NOMO-1 treated with dmso at 0.1 percent for 144 hours (cell line): ENCODE results near the gene DHCR24.

Experiments
- DNase-seq: peaks from one replicate; lab custom pipeline; 2025; ENCODE audit not compliant: unreplicated experiment; lab: John Stamatoyannopoulos, UW

The DHCR24 gene

DNA sequence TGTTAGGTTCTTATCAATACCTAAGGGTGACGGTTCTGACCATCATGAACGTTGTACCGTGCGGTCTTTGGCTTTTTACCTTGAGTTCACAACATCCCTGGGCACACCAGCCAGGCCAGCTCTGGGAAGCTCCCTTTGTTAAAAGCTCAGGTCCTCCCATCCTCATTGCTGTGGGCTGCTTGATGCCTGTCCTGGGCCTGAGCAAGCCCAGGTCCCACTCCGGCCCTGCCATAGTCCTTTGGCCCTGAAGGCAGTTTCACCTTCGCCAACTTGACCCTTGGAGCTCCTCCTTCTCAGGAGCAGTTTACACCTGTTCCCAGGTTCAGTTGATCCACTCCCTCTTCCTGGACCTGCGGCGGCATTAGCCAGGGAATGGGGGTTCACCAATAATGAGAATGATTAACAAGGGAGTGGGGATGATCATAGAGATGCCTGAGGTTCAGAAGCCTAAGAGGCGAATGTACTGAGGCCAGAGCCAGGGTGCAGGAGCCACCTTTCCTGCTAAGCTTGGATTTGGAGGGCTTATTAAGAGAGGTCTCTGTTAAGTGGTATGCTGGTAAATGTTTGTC lies 40.2 kb downstream of the DHCR24 start:
- no peak for DNase-seq

- no peak for DNase-seq
These were observed 40.7 kb downstream of the DHCR24 start for GRCh38 chr1:54846301-54846700.

DNA sequence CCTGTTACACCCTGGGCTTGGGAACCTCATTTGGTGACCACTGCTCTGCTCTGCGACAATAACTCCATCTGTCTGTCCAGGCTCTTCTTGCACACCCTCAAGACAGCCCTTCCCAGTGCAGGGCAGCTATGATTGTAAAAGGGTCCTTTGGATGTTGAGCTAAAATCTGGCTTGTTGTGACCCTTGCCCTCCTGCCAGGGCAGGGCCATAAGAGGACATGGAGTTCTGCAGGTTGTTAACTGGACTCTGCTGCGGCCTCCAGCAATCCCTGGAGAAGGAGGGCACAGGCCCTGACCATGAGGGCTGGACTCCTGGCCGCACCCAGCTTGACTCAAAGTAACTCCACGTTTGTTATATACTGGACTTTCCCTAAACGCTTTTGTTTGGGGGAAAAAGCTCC lies 41.2 kb downstream of the DHCR24 start:
- DNase-seq, result no peak

- DNase-seq, result no peak
These were observed 42.4 kb downstream of the DHCR24 start for GRCh38 chr1:54844564-54844963.

- DNase-seq, result no peak
These were observed 43.5 kb downstream of the DHCR24 start for GRCh38 chr1:54843449-54843848.

- no peak for DNase-seq
These were observed 44.0 kb downstream of the DHCR24 start for GRCh38 chr1:54842963-54843362.

- no peak for DNase-seq
These were observed 44.6 kb downstream of the DHCR24 start for GRCh38 chr1:54842206-54842915.

- no peak for DNase-seq
These were observed 47.2 kb downstream of the DHCR24 start for GRCh38 chr1:54839824-54840223.

DNA sequence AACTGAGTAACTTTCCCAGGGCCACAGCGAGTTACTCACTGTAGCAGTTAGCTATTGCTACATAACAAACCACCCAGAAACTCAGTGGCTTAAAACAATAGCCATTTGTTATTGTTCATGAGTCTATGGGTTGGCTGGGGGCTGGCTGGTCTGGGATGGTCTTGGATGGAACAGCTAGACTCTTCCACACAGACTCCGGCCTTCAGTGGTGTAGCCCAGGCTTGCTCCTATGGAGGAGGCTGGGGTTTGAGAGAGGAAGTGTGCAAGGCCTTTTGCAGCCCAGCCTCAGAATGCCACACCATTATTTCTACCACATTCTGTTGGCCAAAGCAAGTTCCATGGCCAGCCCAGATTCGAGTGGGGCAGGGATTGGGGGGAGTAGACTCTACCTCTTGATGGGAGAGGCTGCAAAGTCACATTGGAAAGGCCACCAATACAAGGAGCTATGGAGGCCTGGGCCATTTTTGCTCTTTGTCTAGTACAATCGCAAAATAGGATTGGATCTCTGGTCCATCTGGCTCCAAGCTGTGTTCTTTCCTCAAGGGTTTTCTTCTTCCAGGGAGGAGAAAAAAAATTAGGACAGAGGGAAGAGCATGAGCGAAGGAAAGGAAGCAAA lies 48.3 kb downstream of the DHCR24 start:
- no peak for DNase-seq

DNA sequence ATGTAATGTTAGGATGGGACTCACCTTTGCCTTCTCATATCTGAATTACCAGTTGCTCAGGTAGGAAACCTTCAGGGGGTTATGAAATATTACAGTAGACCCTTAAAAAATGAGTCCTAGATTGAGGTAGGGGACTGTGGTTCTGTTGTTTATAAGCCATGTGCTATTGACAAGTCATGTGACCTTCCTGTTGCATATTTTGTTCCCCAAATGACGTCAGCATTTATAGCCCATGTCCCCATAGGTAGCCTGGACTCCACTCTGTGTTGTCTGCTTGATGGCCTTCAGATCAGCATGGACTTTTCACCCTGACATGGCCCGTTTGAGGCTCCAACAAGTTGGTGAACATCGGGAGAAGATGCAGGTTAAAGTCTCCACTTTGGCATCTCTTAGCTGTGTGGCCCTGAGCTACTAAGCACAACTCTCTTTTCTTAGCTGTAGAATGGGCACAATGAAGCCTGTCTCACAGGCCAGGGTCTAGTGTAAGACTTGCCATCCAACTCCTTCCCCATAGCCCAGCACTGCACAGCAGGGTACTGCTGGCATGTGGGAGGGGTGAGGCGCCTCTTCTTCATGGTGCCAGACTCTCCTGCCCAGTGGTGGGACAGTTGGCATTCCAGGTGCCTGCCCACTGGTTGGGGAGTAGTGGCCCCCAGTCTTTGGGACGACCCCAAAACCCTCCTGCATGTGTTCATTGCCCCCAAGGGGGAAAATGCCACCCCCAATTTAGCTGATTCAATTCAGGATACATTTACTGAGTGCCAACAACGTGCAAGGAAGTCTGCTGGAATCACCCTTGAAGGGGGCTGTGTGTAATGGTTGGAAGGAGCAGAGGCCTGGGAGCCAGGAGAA lies 49.8 kb downstream of the DHCR24 start:
- DNase-seq, result no peak

DNA sequence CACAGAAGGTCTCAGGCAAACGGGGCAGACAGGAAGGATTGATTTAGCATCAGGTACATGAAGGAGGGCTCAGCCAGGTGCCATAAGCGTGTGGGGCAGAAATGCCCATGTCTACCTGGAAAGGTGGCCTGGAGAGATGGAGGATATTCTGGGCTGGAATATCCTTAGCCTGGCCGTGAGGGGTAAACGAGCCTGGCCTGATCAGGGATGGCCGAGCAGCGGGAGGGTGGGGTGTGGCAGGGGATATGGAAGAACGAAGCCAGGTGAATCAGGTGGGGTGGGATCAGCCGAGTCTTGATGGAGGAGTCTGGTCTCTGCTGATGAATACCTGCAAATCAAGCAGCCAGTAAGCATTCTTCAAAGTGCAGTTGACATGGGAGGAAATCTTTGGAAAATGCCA lies 50.4 kb downstream of the DHCR24 start:
- no peak for DNase-seq

- no peak for DNase-seq
These were observed 51.0 kb downstream of the DHCR24 start for GRCh38 chr1:54835970-54836369.

- no peak for DNase-seq
These were observed 51.7 kb downstream of the DHCR24 start for GRCh38 chr1:54835131-54835898.

DNA sequence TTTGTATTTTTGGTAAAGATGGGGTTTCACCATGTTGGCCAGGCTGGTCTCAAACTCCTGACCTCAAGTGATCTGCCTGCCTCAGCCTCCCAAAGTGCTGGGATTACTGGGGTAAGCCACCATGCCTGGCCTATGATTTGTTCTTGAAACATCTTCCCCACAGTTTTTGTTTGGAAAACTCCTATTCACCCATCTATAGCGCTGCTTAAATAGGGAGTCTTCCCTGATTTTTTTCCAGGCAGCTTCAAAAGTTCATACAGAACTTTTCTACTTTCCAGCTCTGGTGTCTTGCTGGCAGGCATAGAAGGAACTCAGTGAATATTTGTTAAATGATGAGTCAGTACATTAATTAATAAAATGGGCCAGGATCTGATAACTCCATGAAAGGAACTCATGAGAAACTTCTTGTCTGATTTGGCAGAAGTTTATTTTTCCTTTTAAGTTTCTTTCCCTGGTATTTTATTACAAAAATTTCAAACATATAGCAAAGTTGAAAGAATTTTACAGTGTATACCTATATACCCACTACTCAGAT lies 52.9 kb downstream of the DHCR24 start:
- DNase-seq, result no peak

- DNase-seq, result no peak
These were observed 53.9 kb downstream of the DHCR24 start for GRCh38 chr1:54833121-54833520.

DNA sequence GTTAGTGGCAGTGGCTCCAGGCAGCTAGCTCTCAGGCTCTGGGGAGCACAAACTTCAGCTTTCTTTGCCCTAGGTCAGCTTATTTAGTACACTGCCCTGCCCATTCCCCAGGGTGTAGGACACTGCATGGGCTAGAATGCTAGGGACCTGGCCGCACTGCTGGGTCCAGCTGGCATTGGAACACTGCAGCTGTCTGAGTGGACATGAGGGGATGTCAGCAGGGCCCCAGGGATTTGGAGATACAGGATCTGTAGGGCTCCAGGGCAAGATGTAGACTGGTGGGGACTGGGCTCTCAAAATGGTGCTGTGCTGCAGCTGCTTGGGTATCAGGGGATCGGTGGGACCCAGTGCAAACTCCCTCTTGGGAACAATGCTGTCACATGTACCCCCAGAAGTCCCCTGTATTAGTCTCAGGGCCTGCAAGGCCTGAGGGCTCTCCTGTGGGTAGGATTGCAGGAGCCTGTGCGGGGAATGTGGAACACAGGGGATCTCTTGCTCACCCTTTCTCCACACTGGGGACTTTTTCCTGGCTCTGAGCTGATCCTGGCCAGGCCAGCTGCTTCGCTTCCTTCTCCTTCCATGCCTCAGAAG lies 60.7 kb downstream of the DHCR24 start:
- no peak for DNase-seq

GRCh38 chr1:54825696-54826095 lies 61.3 kb downstream of the DHCR24 start:
- DNase-seq, result no peak

DNA sequence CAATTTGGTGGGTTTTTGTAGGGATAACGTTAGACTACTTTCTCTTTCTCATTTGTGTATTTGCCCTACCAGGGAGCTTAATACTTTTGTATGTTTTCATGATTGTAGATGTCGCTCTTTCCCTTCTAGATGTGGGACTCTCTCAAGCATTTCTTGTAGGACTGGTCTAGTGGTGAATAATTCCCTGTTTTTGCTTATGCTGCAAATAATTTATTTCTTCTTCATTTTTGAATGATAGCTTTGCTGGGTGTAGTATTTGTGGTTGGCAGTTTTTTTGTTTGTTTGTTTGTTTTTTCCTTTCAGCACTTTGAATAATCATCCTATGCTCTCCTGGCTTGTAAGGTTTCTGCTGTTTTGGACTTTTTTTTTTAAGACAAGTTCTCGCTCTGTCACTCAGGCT lies 63.3 kb downstream of the DHCR24 start:
- no peak for DNase-seq

DNA sequence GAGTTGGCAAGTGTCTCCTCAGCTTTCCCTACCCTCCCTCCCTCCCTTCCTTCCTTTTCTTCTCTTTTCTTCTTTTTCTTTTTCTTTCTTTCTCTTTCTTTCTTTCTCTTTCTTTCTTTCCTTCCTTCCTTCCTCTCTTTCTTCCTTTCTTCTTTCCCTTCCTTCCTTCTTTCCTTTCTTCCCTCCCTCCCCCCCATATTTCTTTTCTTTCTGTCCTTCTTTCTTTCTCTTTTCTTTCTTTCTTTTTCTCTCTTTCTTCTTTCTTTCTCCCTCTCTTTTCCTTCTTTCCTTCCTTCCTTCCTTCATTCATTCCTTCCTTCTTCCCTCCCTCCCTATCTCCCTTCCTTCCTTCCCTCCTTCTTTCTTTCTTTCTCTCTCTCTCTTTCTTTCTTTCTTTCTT lies 67.3 kb downstream of the DHCR24 start:
- DNase-seq, result no peak

GRCh38 chr1:54819195-54819536 lies 67.8 kb downstream of the DHCR24 start:
- DNase-seq, result no peak
